Activated naive CD8-positive, alpha-beta T cell treated with anti-CD3 and anti-CD28 coated beads, Interleukin-2, amount 50 U/mL, for 24 hours (primary cell): ENCODE data around the gene AKAP6.

Experiments
- ATAC-seq: fragments of 150-1000 bp; cut with Tn5 transposase; one replicate; pipeline ENCODE4 v1.10.0; 2021
- DNase-seq: peaks from one replicate; pipeline ENCODE4 v3.0.0; 2021
- H3K27ac Mint-ChIP-seq: one replicate; pipeline ENCODE4 v1.8.0; 2021; ENCODE audit warnings: mild to moderate bottlenecking, mixed read lengths
- H3K27me3 Mint-ChIP-seq: one replicate; pipeline ENCODE4 v1.8.0; 2021; ENCODE audit warnings: mixed read lengths
- H3K36me3 Mint-ChIP-seq: one replicate; pipeline ENCODE4 v1.8.0; 2021; ENCODE audit warnings: low read depth, mixed read lengths
- H3K4me1 Mint-ChIP-seq: one replicate; pipeline ENCODE4 v1.8.0; 2021; ENCODE audit warnings: mixed read lengths
- H3K4me3 Mint-ChIP-seq: one replicate; pipeline ENCODE4 v1.8.0; 2021; ENCODE audit warnings: mild to moderate bottlenecking, moderate library complexity, mixed read lengths
- H3K9me3 Mint-ChIP-seq: one replicate; pipeline ENCODE4 v1.8.0; 2021; ENCODE audit warnings: mixed read lengths

Gene AKAP6

DNA sequence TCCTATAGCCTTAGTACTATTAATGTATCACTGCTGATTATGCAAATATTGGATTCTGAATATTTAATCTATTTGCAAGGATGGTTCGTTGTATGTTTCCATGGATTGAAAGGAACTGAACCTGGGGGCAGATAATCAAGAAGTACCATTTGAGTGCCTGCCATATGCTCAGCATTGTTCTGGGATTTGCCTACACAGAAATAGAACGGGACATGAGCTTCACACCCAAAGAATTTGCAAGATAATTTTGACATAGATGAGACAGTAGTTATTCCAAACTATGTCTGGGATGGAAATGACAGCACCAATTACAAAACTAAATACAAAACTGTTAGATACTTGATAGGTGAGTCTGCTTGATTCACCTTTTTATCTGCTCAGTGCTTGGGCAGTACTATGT is 476.9 kb downstream of the AKAP6 start:
- no peak for DNase-seq
- Mint-ChIP-seq H3K4me1 (no peaks in the 10 kb centered on the region), H3K36me3 (peaks cover 5% of the 10 kb centered on the region), H3K27ac (no peak overlapping the region), H3K27me3 (no peaks in the 10 kb centered on the region), H3K9me3 (peaks cover 37% of the 10 kb centered on the region), H3K4me3 (no peak overlapping the region)
- ATAC-seq, result no peak

- no peaks in the 10 kb centered on the region for H3K27me3 Mint-ChIP-seq
- no peak overlapping the region for H3K4me3 Mint-ChIP-seq
- no peak overlapping the region for H3K27ac Mint-ChIP-seq
- peaks cover 3% of the 10 kb centered on the region for H3K36me3 Mint-ChIP-seq
- no peak for ATAC-seq
- no peaks in the 10 kb centered on the region for H3K4me1 Mint-ChIP-seq
- no peak for DNase-seq
- peaks cover 21% of the 10 kb centered on the region for H3K9me3 Mint-ChIP-seq
Measured at GRCh38 chr14:32808644-32809043, 479.5 kb downstream of the AKAP6 start.

DNA sequence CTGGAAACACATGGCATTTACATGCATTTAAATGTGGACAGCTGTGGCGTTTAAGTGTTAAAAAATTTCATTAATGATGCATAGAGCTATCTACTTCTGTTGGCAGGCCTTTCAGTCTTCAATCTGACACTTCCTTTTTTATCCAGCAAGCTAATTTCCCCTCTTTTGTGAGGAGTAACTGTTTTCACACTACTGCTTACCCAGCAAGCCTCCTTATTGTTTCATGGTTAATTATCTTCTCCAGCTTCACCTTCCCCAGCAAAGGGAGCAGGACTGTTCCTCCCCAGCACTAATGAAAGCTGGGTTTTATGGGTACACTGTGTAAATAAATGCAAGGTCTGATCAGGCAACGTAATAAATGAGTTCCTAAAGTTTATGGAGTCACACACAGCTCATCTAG is 480.2 kb downstream of the AKAP6 start:
- Mint-ChIP-seq H3K27me3 (no peaks in the 10 kb centered on the region), H3K36me3 (no peaks in the 10 kb centered on the region), H3K27ac (no peak overlapping the region), H3K4me3 (no peak overlapping the region), H3K9me3 (peaks cover 14% of the 10 kb centered on the region), H3K4me1 (no peaks in the 10 kb centered on the region)
- ATAC-seq (no peak), DNase-seq (no peak)

- Mint-ChIP-seq H3K9me3 (no peaks in the 10 kb centered on the region), H3K27me3 (no peaks in the 10 kb centered on the region), H3K36me3 (no peaks in the 10 kb centered on the region), H3K4me3 (no peak overlapping the region), H3K27ac (no peak overlapping the region), H3K4me1 (no peaks in the 10 kb centered on the region)
- ATAC-seq (no peak), DNase-seq (no peak)
Measured at GRCh38 chr14:32813401-32813800, 484.3 kb downstream of the AKAP6 start.

- Mint-ChIP-seq H3K27me3 (no peaks in the 10 kb centered on the region), H3K9me3 (no peaks in the 10 kb centered on the region), H3K4me1 (no peaks in the 10 kb centered on the region), H3K36me3 (no peaks in the 10 kb centered on the region), H3K27ac (no peak overlapping the region), H3K4me3 (no peak overlapping the region)
- DNase-seq, result no peak
- ATAC-seq, result no peak
Measured at GRCh38 chr14:32814721-32815120, 485.6 kb downstream of the AKAP6 start.

GRCh38 chr14:32816588-32816987 is 487.5 kb downstream of the AKAP6 start:
- no peaks in the 10 kb centered on the region for H3K36me3 Mint-ChIP-seq
- no peaks in the 10 kb centered on the region for H3K4me1 Mint-ChIP-seq
- DNase-seq (no peak), ATAC-seq (no peak)
- no peaks in the 10 kb centered on the region for H3K9me3 Mint-ChIP-seq
- H3K27me3 Mint-ChIP-seq, result no peaks in the 10 kb centered on the region
- no peak overlapping the region for H3K27ac Mint-ChIP-seq
- no peak overlapping the region for H3K4me3 Mint-ChIP-seq

- ATAC-seq (no peak), DNase-seq (no peak)
- H3K4me1 Mint-ChIP-seq, result no peaks in the 10 kb centered on the region
- no peaks in the 10 kb centered on the region for H3K36me3 Mint-ChIP-seq
- no peaks in the 10 kb centered on the region for H3K9me3 Mint-ChIP-seq
- no peaks in the 10 kb centered on the region for H3K27me3 Mint-ChIP-seq
- H3K27ac Mint-ChIP-seq, result no peak overlapping the region
- no peak overlapping the region for H3K4me3 Mint-ChIP-seq
Measured at GRCh38 chr14:32817780-32818179, 488.7 kb downstream of the AKAP6 start.

DNA sequence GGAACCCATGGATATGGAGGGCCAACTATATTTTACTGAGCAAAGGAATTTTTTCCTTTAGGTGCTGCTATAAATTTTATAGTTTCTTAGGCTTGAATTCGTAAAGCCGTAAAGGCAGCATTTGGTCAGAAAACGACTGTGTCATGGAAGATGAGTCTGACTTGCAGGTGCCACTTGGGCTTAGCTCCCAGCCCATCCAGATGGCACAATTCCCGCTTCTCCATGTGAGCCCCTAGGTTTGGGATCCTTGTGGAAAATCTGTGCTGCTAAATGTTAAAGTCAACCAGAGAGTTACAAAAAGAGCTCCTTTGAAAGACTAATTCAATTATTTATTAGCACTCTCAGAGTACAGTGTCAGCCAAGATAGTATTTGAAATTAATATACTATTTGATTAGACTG is 489.5 kb downstream of the AKAP6 start:
- no peak for DNase-seq
- Mint-ChIP-seq H3K4me1 (no peaks in the 10 kb centered on the region), H3K9me3 (no peaks in the 10 kb centered on the region), H3K27me3 (no peaks in the 10 kb centered on the region), H3K4me3 (no peak overlapping the region), H3K27ac (no peak overlapping the region), H3K36me3 (no peaks in the 10 kb centered on the region)
- ATAC-seq, result no peak

- no peaks in the 10 kb centered on the region for H3K36me3 Mint-ChIP-seq
Measured at GRCh38 chr14:32820181-32820580, 491.1 kb downstream of the AKAP6 start.

GRCh38 chr14:32820682-32821081 is 491.6 kb downstream of the AKAP6 start:
- H3K27ac Mint-ChIP-seq, result no peak overlapping the region
- no peaks in the 10 kb centered on the region for H3K27me3 Mint-ChIP-seq
- no peaks in the 10 kb centered on the region for H3K9me3 Mint-ChIP-seq
- ATAC-seq (no peak), DNase-seq (no peak)
- no peak overlapping the region for H3K4me3 Mint-ChIP-seq
- no peaks in the 10 kb centered on the region for H3K4me1 Mint-ChIP-seq
- H3K36me3 Mint-ChIP-seq, result no peaks in the 10 kb centered on the region

More at GRCh38 chr14:32820181-32820580, 491.1 kb downstream of the AKAP6 start:
- DNase-seq, result no peak
- H3K27ac Mint-ChIP-seq, result no peak overlapping the region
- no peaks in the 10 kb centered on the region for H3K4me1 Mint-ChIP-seq
- H3K4me3 Mint-ChIP-seq, result no peak overlapping the region
- no peak for ATAC-seq
- no peaks in the 10 kb centered on the region for H3K27me3 Mint-ChIP-seq
- no peaks in the 10 kb centered on the region for H3K9me3 Mint-ChIP-seq

GRCh38 chr14:32821964-32822653 is 493.0 kb downstream of the AKAP6 start:
- no peaks in the 10 kb centered on the region for H3K36me3 Mint-ChIP-seq
- no peaks in the 10 kb centered on the region for H3K4me1 Mint-ChIP-seq
- no peak overlapping the region for H3K27ac Mint-ChIP-seq
- no peaks in the 10 kb centered on the region for H3K27me3 Mint-ChIP-seq
- no peak for DNase-seq
- H3K9me3 Mint-ChIP-seq, result no peaks in the 10 kb centered on the region
- no peak overlapping the region for H3K4me3 Mint-ChIP-seq
- no peak for ATAC-seq

GRCh38 chr14:32823706-32824105 is 494.6 kb downstream of the AKAP6 start:
- Mint-ChIP-seq H3K9me3 (no peaks in the 10 kb centered on the region), H3K4me3 (no peak overlapping the region), H3K4me1 (no peaks in the 10 kb centered on the region), H3K36me3 (no peaks in the 10 kb centered on the region), H3K27ac (no peak overlapping the region), H3K27me3 (no peaks in the 10 kb centered on the region)
- ATAC-seq (no peak), DNase-seq (no peak)

DNA sequence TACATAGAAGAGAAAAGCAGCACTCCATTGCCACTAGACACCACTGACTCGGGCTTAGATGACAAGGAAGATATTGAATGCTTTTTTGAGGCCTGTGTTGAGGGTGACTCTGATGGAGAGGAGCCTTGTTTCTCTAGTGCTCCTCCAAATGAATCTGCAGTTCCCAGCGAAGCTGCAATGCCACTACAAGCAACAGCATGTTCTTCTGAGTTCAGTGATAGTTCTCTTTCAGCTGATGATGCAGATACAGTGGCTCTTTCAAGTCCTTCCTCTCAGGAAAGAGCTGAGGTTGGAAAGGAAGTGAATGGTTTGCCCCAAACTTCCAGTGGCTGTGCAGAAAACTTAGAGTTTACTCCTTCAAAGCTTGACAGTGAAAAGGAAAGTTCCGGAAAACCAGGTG is 495.1 kb downstream of the AKAP6 start:
- no peaks in the 10 kb centered on the region for H3K27me3 Mint-ChIP-seq
- no peaks in the 10 kb centered on the region for H3K36me3 Mint-ChIP-seq
- ATAC-seq (no peak), DNase-seq (no peak)
- no peak overlapping the region for H3K4me3 Mint-ChIP-seq
- no peaks in the 10 kb centered on the region for H3K9me3 Mint-ChIP-seq
- no peaks in the 10 kb centered on the region for H3K4me1 Mint-ChIP-seq
- H3K27ac Mint-ChIP-seq, result no peak overlapping the region

GRCh38 chr14:32825058-32825457 is 496.0 kb downstream of the AKAP6 start:
- no peak overlapping the region for H3K27ac Mint-ChIP-seq
- no peaks in the 10 kb centered on the region for H3K4me1 Mint-ChIP-seq
- no peak overlapping the region for H3K4me3 Mint-ChIP-seq
- no peaks in the 10 kb centered on the region for H3K9me3 Mint-ChIP-seq
- H3K27me3 Mint-ChIP-seq, result no peaks in the 10 kb centered on the region
- ATAC-seq (no peak), DNase-seq (no peak)
- no peaks in the 10 kb centered on the region for H3K36me3 Mint-ChIP-seq

GRCh38 chr14:32826404-32827082 is 497.4 kb downstream of the AKAP6 start:
- Mint-ChIP-seq H3K4me1 (no peaks in the 10 kb centered on the region), H3K4me3 (no peak overlapping the region), H3K27me3 (no peaks in the 10 kb centered on the region), H3K27ac (no peak overlapping the region), H3K9me3 (no peaks in the 10 kb centered on the region), H3K36me3 (no peaks in the 10 kb centered on the region)
- no peak for DNase-seq
- no peak for ATAC-seq
